ENCODE measurements around the gene RYR1. TPM values are rescaled to one million over a fixed set of nuclear protein-coding genes. Genes with fewer than 3 reads are reported as not detected.

Gene RYR1
- total RNA-seq, 1 donor from 2014 or later: 0.32 TPM

DNA sequence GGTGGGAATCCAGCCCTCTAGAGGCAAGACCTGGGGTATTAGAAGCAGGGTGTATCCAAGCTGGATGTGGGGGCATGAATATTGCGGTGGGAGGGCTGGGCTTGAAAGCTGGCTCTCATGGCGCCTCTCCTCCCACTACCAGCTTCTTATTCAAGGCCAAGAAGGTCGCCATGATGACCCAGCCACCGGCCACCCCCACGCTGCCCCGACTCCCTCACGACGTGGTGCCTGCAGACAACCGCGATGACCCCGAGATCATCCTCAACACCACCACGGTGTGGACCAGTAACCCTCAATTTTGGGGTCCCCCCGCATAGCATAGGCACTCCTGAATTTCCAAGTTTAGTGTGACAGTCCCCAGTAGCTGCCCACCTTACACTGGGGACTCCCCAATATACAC, 41.7 kb downstream of the RYR1 start:
- Mint-ChIP-seq H3K4me1 (ENCODE audit: low read depth, unreplicated experiment) (no peaks in the 10 kb centered on the region), H3K36me3 (ENCODE audit: low read depth, unreplicated experiment) (no peaks in the 10 kb centered on the region), H3K27ac (ENCODE audit: unreplicated experiment) (no peak overlapping the region), H3K9me3 (ENCODE audit: unreplicated experiment) (no peaks in the 10 kb centered on the region), H3K4me3 (ENCODE audit: unreplicated experiment) (no peak overlapping the region), H3K27me3 (ENCODE audit: low read depth, unreplicated experiment) (peaks cover 2% of the 10 kb centered on the region)
- Histone ChIP-seq H3K4me1 (ENCODE audit: insufficient read depth, low read length) (no peaks in the 10 kb centered on the region), H3K4me3 (ENCODE audit: insufficient read depth, low read depth, low read length) (no peak overlapping the region), H3K27ac (ENCODE audit: low read depth, low read length) (no peak overlapping the region), H2AFZ (ENCODE audit: low read depth, low read length) (no peak overlapping the region), H3K36me3 (ENCODE audit: insufficient read depth, low read length) (no peaks in the 10 kb centered on the region), H3K79me2 (ENCODE audit: insufficient read depth, low read length) (no peaks in the 10 kb centered on the region), H4K20me1 (ENCODE audit: insufficient read depth, low read length) (no peaks in the 10 kb centered on the region), H3K27me3 (ENCODE audit: insufficient read depth, low read length) (peaks cover 6% of the 10 kb centered on the region), H3K4me2 (ENCODE audit: low read length) (no peak overlapping the region), H3K9me3 (ENCODE audit: insufficient read depth, low read depth, low read length) (no peaks in the 10 kb centered on the region), H3K9ac (ENCODE audit: low read length) (no peak overlapping the region)
- FAIRE-seq (no peak), DNase-seq (ENCODE audit: low read depth) (no peak)
- TF ChIP-seq EZH2 (IDR thresholded peaks at IDR 0.05; ENCODE audit: insufficient read depth, low read length): no peak
- TF ChIP-seq, protein P1, sequence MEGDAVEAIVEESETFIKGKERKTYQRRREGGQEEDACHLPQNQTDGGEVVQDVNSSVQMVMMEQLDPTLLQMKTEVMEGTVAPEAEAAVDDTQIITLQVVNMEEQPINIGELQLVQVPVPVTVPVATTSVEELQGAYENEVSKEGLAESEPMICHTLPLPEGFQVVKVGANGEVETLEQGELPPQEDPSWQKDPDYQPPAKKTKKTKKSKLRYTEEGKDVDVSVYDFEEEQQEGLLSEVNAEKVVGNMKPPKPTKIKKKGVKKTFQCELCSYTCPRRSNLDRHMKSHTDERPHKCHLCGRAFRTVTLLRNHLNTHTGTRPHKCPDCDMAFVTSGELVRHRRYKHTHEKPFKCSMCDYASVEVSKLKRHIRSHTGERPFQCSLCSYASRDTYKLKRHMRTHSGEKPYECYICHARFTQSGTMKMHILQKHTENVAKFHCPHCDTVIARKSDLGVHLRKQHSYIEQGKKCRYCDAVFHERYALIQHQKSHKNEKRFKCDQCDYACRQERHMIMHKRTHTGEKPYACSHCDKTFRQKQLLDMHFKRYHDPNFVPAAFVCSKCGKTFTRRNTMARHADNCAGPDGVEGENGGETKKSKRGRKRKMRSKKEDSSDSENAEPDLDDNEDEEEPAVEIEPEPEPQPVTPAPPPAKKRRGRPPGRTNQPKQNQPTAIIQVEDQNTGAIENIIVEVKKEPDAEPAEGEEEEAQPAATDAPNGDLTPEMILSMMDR (IDR thresholded peaks at IDR 0.05; ENCODE audit: insufficient read depth, low read depth, low read length): no peak

DNA sequence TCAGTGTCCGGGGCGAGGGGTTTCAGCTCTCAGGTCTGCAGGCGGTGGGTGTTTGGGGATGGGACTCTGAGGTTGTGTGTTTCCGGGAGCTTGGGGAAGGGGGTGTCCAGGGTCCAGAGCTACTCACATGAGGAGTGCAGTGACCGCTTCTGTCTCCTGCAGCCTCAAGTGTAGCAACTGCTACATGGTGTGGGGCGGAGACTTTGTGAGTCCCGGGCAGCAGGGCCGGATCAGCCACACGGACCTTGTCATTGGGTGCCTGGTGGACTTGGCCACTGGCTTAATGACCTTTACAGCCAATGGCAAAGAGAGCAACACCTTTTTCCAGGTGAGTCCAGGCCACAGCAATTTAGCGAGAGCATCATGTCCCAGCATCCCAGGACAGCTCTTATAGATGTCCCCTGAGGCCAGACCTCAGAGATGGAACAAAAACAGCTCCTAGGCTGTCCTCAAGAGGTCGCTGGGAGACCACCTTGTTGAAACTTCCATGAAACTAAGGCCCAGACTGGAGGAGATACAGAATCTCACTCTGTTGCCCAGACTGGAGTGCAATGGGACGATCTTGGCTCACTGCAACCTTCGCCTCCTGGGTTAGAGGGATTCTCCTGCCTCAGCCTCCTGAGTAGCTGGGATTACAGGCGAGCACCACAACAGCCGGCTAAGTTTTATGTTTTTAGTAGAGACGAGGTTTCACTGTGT, 44.9 kb downstream of the RYR1 start:
- Mint-ChIP-seq H3K4me3 (ENCODE audit: unreplicated experiment) (no peak overlapping the region), H3K27me3 (ENCODE audit: low read depth, unreplicated experiment) (no peaks in the 10 kb centered on the region), H3K9me3 (ENCODE audit: unreplicated experiment) (peaks cover 2% of the 10 kb centered on the region), H3K4me1 (ENCODE audit: low read depth, unreplicated experiment) (no peaks in the 10 kb centered on the region), H3K27ac (ENCODE audit: unreplicated experiment) (no peak overlapping the region), H3K36me3 (ENCODE audit: low read depth, unreplicated experiment) (peaks cover 2% of the 10 kb centered on the region)
- H3K4me2 ChIP-seq (ENCODE audit: low read length): no peak overlapping the region
- no peaks in the 10 kb centered on the region for H3K36me3 ChIP-seq (ENCODE audit: insufficient read depth, low read length)
- no peak overlapping the region for H3K9ac ChIP-seq (ENCODE audit: low read length)
- peaks cover 3% of the 10 kb centered on the region for H3K27me3 ChIP-seq (ENCODE audit: insufficient read depth, low read length)
- no peaks in the 10 kb centered on the region for H3K79me2 ChIP-seq (ENCODE audit: insufficient read depth, low read length)
- no peaks in the 10 kb centered on the region for H4K20me1 ChIP-seq (ENCODE audit: insufficient read depth, low read length)
- H3K4me1 ChIP-seq (ENCODE audit: insufficient read depth, low read length): no peaks in the 10 kb centered on the region
- H3K9me3 ChIP-seq (ENCODE audit: insufficient read depth, low read depth, low read length): no peaks in the 10 kb centered on the region
- DNase-seq (ENCODE audit: low read depth) (no peak), FAIRE-seq (no peak)
- no peak overlapping the region for H3K27ac ChIP-seq (ENCODE audit: low read depth, low read length)
- H2AFZ ChIP-seq (ENCODE audit: low read depth, low read length): no peak overlapping the region
- H3K4me3 ChIP-seq (ENCODE audit: insufficient read depth, low read depth, low read length): no peak overlapping the region
- TF ChIP-seq EZH2 (IDR thresholded peaks at IDR 0.05; ENCODE audit: insufficient read depth, low read length): no peak
- TF ChIP-seq, protein P1 (IDR thresholded peaks at IDR 0.05; ENCODE audit: insufficient read depth, low read depth, low read length): no peak

DNA sequence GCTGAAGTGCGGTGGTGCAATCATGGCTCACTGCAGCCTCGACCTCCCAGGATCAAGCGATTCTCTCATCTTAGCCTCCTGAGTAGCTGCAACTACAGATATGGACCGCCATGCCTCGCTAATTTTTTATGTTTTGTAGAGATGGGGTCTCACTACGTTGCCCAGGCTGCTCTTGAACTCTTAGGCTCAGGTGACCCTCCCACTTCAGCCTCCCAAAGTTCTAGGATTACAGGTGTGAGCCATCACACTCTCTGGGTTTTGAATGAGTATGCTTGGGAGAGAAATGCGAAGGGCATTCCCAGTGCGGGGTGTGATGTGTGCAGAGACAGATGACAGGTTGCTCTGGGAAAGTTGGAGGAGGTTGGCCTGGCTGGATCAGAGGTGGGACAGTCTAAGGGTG, 49.0 kb downstream of the RYR1 start:
- H3K4me1 Mint-ChIP-seq (ENCODE audit: low read depth, unreplicated experiment): no peaks in the 10 kb centered on the region
- H3K36me3 Mint-ChIP-seq (ENCODE audit: low read depth, unreplicated experiment): peaks cover 2% of the 10 kb centered on the region
- H3K9me3 ChIP-seq (ENCODE audit: insufficient read depth, low read depth, low read length): no peaks in the 10 kb centered on the region
- no peak overlapping the region for H3K27ac Mint-ChIP-seq (ENCODE audit: unreplicated experiment)
- FAIRE-seq (no peak), DNase-seq (ENCODE audit: low read depth) (no peak)
- H3K27me3 Mint-ChIP-seq (ENCODE audit: low read depth, unreplicated experiment): peaks cover 9% of the 10 kb centered on the region
- TF ChIP-seq EZH2 (IDR thresholded peaks at IDR 0.05; ENCODE audit: insufficient read depth, low read length): no peak
- H3K27ac ChIP-seq (ENCODE audit: low read depth, low read length): no peak overlapping the region
- no peak overlapping the region for H3K4me3 ChIP-seq (ENCODE audit: insufficient read depth, low read depth, low read length)
- H4K20me1 ChIP-seq (ENCODE audit: insufficient read depth, low read length): no peaks in the 10 kb centered on the region
- H3K27me3 ChIP-seq (ENCODE audit: insufficient read depth, low read length): peaks cover 3% of the 10 kb centered on the region
- H3K4me1 ChIP-seq (ENCODE audit: insufficient read depth, low read length): no peaks in the 10 kb centered on the region
- no peaks in the 10 kb centered on the region for H3K36me3 ChIP-seq (ENCODE audit: insufficient read depth, low read length)
- no peak overlapping the region for H3K9ac ChIP-seq (ENCODE audit: low read length)
- no peak overlapping the region for H2AFZ ChIP-seq (ENCODE audit: low read depth, low read length)
- H3K4me3 Mint-ChIP-seq (ENCODE audit: unreplicated experiment): no peak overlapping the region
- H3K4me2 ChIP-seq (ENCODE audit: low read length): no peak overlapping the region
- H3K79me2 ChIP-seq (ENCODE audit: insufficient read depth, low read length): no peaks in the 10 kb centered on the region
- peaks cover 10% of the 10 kb centered on the region for H3K9me3 Mint-ChIP-seq (ENCODE audit: unreplicated experiment)

Data from astrocyte (in vitro differentiated cells and primary cell).